NT2/D1 (cell line): ENCODE measurements around the gene TMEM106B.
"Not testable (repeated sequence)": the region's sequence is repeated elsewhere in the genome, so short reads cannot be mapped to it uniquely, and the experiment has no call there.

ENCODE experiments used
- DNase-seq: peaks from one replicate; pipeline ENCODE4 v3.0.0-alpha.2; 2011; ENCODE audit warnings: low read depth, low spot score
- H3K27me3 ChIP-seq: 2 replicates; pipeline ENCODE4 v1.6.0; 2011; ENCODE audit warnings: mild to moderate bottlenecking; ENCODE audit not compliant: insufficient read length, insufficient read depth
- H3K36me3 ChIP-seq: 2 replicates; pipeline ENCODE4 v1.6.1; 2011; ENCODE audit warnings: mild to moderate bottlenecking, low read length, mixed read lengths; ENCODE audit not compliant: insufficient read depth, insufficient read length
- H3K4me1 ChIP-seq: 2 replicates; pipeline ENCODE4 v1.5.1; 2011; ENCODE audit not compliant: insufficient read depth, insufficient read length
- H3K4me3 ChIP-seq: 2 replicates; pipeline ENCODE4 v1.5.1; 2011; ENCODE audit warnings: low read depth; ENCODE audit not compliant: insufficient read length
- H3K9ac ChIP-seq: 2 replicates; pipeline ENCODE4 v1.6.0; 2011; ENCODE audit warnings: low read depth; ENCODE audit not compliant: insufficient read length
- H3K9me3 ChIP-seq: 2 replicates; pipeline ENCODE4 v1.5.1; 2011; ENCODE audit warnings: mild to moderate bottlenecking, low read length; ENCODE audit not compliant: insufficient read depth
- SUZ12 ChIP-seq: IDR thresholded peaks from 2 replicates; pipeline ENCODE4 v1.6.1; 2011; ENCODE audit not compliant: insufficient read length, insufficient read depth; ENCODE audit errors: extremely low read depth
- YY1 ChIP-seq: IDR thresholded peaks from 2 replicates; pipeline ENCODE4 v1.6.1; 2011; ENCODE audit not compliant: insufficient read length, insufficient read depth
- ZNF274 ChIP-seq: IDR thresholded peaks from 2 replicates; pipeline ENCODE4 v1.6.1; 2011; ENCODE audit warnings: mild to moderate bottlenecking, low read depth, low read length

TMEM106B gene

DNA sequence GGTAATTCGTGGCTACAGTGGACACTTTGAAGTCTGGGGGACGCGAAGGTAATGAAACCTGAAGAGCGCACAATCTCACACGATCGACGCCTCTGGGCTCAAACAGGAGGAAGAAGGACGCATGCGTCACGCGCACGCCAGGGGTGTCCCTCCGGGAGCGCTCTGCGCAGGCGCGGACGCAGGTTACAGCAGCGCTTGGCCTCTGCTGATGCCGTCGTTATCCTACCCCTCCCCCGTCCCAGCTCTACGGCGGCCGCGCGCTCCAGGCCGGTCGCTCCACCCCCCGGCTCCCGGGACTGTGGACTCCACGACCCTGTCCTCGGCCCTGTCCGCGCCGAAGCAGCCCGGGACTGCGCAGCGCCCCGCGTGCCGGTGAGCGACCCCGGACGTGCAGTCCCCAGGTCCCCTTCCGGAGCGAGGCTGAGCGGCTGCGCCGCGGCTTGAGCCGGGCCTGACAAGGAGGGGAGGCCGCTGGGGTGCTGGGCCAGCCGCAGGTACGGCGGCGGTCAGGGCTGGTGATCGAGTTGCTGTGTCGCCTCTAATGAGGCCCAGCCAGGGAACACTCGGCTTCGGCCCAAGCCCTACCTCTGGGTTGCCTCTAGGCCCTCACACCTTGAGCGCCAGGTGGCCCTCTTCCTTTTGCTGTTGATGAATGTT, at the start of gene TMEM106B:
TSS of gene TMEM106B (plus strand) at position 241 of the 657 bp plus-strand sequence. CDS start 3,517 bp downstream, outside the sequence.
- DNase-seq = peak; percentile 96
- peaks cover 12% of the 10 kb centered on the region for H3K36me3 ChIP-seq
- no peaks in the 10 kb centered on the region for H3K9me3 ChIP-seq
- H3K4me1 ChIP-seq = no peaks in the 10 kb centered on the region
- H3K4me3 ChIP-seq = peak within 1 kb of the TSS; percentile 72
- peak within 1 kb of the TSS; percentile 92 for H3K9ac ChIP-seq
- peaks cover 17% of the 10 kb centered on the region for H3K27me3 ChIP-seq
- TF ChIP-seq YY1 (no peak), SUZ12 (no peak), ZNF274 (no peak)

DNA sequence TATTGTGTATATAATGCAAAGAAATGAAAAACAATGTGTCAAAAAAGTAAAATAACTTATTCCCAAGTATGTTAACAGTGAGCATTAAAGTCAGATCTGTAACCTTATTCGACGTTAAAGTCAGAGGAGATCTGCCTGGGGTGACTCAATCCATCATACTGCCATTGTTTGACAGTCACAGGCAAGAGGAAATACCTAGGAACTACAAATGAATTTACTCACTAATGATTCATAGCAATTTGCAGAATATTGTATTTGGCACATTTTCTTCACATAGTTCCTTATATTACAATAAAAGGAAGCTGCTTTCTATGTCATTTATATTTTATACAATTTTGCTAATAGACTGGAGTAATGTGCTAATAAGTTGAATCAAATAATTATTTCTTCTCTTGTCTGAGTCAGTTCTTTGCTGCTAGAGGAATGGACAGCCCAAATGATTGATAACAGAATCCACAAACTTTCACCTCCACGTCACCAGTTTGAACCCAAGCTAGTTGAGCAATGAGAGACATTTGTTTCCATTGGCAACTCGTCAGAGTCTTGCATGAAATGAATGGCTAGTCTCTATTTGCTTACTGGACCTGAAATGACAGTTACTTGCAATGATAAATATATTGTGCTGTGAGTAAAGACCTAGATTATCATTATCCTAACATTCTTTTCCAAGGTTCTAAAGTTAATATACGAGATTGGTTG, 48.5 kb upstream of the TMEM106B start:
- Histone ChIP-seq H3K27me3 (no peaks in the 10 kb centered on the region), H3K36me3 (no peaks in the 10 kb centered on the region), H3K4me1 (no peaks in the 10 kb centered on the region), H3K9ac (no peak overlapping the region), H3K9me3 (no peaks in the 10 kb centered on the region), H3K4me3 (no peak overlapping the region)
- no peak for TF ChIP-seq SUZ12
- TF ChIP-seq ZNF274 = no peak
- no peak for TF ChIP-seq YY1
- DNase-seq = no peak

DNA sequence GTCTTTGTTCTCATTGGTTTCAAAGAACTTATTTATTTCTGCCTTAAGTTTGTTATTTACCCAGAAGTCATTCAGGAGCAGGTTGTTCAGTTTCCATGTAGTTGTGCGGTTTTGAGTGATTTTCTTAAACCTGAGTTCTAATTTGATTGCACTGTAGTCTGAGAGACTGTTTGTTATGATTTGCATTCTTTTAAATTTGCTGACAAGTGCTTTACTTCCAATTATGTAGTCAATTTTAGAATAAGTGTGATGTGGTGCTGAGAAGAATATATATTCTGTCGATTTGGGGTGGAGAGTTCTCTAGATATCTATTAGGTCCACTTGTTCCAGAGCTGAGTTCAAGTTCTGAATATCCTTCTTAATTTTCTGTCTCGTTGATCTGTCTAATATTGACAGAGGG, 43.0 kb upstream of the TMEM106B start:
- DNase-seq, H3K4me1 ChIP-seq, H3K36me3 ChIP-seq, H3K27me3 ChIP-seq, H3K4me3 ChIP-seq, H3K9me3 ChIP-seq, H3K9ac ChIP-seq: not testable (repeated sequence)

DNA sequence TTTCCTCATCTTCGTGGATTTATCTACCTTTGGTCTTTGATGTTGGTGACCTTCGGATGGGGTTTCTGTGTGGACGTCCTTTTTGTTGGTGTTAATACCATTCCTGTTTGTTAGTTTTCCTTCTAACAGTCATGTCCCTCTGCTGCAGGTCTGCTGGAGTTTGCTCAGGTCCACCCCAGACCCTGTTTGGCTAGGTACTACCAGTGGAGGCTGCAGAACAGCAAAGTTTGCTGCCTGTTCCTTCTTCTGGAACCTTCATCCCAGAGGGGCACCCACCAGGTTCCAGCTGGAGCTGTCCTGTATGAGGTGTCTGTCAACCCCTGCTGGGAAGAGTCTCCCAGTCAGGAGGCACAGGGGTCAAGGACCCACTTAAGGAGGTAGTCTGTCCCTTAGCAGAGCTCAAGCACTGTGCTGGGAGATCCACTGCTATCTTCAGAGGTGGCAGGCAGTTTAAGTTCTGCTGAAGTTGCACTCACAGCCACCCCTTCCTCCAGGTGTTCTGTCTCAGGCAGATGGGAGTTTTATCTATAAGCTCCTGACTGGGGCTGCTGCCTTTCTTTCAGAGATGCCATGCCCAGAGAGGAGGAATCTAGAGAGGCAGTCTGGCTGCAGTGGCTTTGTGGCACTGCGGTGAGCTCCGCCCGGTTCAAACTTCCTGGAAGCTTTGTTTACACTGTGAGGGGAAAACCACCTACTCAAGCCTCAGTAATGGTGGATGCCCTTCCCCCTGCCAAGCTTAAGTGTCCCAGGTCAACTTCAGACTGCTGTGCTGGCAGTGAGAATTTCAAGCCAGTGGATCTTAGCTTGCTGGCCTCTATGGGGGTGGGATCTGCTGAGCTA, 40.9 kb upstream of the TMEM106B start:
- H3K4me1 ChIP-seq, H3K36me3 ChIP-seq, H3K4me3 ChIP-seq, H3K9ac ChIP-seq, H3K27me3 ChIP-seq, DNase-seq, H3K9me3 ChIP-seq: not testable (repeated sequence)

DNA sequence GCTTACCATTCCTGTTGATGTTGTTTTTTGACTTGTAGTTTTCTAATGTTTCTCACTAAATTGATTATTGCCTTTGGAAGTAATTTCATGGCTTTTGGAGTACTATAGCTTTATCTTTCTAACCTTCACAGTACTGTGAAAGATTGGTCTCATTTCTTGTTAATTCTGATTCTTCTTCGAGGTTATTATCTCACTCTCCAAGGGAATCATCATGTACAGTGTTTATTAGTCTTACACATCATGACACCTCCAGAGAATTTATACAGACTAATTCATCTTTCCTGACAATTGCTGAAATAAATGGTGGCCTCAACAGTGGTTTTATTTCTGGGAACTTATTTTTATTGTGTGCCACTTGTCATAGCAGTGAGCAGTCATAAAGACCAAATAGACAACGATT, 37.4 kb upstream of the TMEM106B start:
- no peaks in the 10 kb centered on the region for H3K4me1 ChIP-seq
- H3K36me3 ChIP-seq = no peaks in the 10 kb centered on the region
- H3K9ac ChIP-seq = no peak overlapping the region
- H3K4me3 ChIP-seq = no peak overlapping the region
- no peak for TF ChIP-seq ZNF274
- no peak for TF ChIP-seq SUZ12
- TF ChIP-seq YY1 = no peak
- H3K27me3 ChIP-seq = no peaks in the 10 kb centered on the region
- H3K9me3 ChIP-seq = no peaks in the 10 kb centered on the region
- no peak for DNase-seq

DNA sequence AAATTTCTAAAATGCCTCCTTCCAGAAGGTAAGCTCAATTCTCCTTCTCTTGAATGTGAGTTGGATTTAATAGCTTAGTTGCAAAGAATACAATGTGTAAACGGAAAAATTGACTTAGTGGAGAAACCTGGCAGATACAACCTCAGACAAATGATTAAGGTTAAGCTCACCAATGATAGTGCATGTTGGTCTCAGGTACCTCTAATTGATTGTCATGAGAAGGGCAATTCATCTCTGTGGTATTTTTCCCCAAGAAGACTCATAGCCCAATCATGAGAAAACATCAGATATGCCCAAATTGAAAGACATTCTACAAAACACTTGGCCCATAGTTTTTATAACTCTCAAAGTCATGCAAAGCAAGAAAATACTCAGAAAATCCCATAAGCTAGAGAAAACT, 36.2 kb upstream of the TMEM106B start:
- no peak for DNase-seq
- Histone ChIP-seq H3K27me3 (no peaks in the 10 kb centered on the region), H3K9me3 (no peaks in the 10 kb centered on the region), H3K4me3 (no peak overlapping the region), H3K9ac (no peak overlapping the region), H3K4me1 (no peaks in the 10 kb centered on the region), H3K36me3 (no peaks in the 10 kb centered on the region)
- TF ChIP-seq YY1 (no peak), ZNF274 (no peak), SUZ12 (no peak)

DNA sequence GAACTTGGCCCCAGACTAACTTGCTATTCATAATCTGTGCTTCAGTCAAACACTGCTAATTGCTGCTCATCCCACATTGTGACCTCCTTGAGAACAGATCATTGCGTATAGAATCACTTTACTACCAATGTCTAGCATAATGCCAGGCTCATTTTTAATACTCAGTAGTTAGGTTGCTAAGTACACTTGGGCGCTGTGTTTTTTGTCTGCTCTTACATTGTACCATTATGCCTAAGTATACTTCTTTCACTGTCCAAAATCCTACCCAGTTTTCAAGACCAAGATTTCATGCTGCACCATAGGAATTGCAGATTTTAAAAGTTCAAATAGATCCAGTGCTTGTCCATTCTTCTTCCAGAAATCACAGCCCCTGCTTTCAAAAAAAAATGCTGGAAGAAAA, 32.8 kb upstream of the TMEM106B start:
- Histone ChIP-seq H3K9ac (no peak overlapping the region), H3K9me3 (no peaks in the 10 kb centered on the region), H3K27me3 (no peaks in the 10 kb centered on the region), H3K36me3 (no peaks in the 10 kb centered on the region), H3K4me1 (no peaks in the 10 kb centered on the region), H3K4me3 (no peak overlapping the region)
- no peak for DNase-seq
- TF ChIP-seq ZNF274 (no peak), YY1 (no peak), SUZ12 (no peak)
